Spleen (tissue), 7 donors: ENCODE data around the gene XYLT1.

Source experiments
- POLR2A ChIP-seq, 3 donors: fragments of 450-650 bp; IDR thresholded peaks; one replicate each; pipeline ENCODE4 v1.5.1; 2017; ENCODE audit warnings: antibody characterized with exemption in 3 of 3, mild to moderate bottlenecking in 1 of 3
- TF ChIP-seq, protein P1 (sequence below), 11 experiments: fragments of 200-600 bp in 7 of 11; fragments of 450-650 bp in 4 of 11; sonication (generic) in 4 of 11; IDR thresholded peaks in 8 of 11; conservative IDR thresholded peaks in 3 of 11; 1 replicate in 7 of 11; 2 replicates in 4 of 11; pipeline versions ENCODE4 v1.4.0 to v1.8.0; 2016 to 2021; ENCODE audit warnings: antibody characterized with exemption in 11 of 11, inconsistent platforms in 4 of 11, mild to moderate bottlenecking in 1 of 11
- donor health status: DM: no; HTN: no; CAD: no; lungs with moderate emphysema.
- donor health status: DM: no; HTN: no; CAD: no.
- donor health status: DM: no; HTN: no; CAD: no.

DNA sequence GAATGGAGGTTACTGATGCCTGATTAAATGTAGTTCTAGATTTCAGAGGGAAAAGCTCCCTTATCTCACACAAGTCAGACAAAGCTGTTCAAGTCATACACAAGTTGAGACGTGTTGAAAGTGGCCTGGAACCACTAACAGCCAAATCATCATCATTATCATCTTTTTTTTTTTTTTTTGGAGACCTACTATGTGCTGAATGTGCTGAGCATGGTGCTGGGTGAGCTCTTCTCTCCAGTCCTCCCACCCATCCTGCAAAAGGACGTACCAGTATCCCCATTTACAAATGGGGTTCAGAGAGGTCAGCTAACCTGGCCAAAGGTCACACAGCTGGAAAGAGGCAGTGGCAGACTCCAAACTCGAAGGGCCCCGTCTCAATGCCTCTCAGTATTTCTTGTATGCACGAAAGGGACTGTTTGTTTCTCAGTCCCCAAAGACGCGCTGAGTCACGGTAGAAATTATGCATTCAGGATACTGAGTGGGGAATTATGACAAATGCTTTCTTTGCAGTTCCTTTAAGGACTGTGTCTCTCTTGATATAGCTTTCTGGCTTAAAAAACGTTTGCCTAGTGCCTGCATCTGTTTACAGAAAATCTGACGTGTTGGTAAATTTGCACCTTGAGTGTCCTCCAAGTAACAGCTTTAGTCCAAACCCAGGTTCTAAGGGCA lies 235.5 kb downstream of the XYLT1 start:
- TF ChIP-seq, protein P1, sequence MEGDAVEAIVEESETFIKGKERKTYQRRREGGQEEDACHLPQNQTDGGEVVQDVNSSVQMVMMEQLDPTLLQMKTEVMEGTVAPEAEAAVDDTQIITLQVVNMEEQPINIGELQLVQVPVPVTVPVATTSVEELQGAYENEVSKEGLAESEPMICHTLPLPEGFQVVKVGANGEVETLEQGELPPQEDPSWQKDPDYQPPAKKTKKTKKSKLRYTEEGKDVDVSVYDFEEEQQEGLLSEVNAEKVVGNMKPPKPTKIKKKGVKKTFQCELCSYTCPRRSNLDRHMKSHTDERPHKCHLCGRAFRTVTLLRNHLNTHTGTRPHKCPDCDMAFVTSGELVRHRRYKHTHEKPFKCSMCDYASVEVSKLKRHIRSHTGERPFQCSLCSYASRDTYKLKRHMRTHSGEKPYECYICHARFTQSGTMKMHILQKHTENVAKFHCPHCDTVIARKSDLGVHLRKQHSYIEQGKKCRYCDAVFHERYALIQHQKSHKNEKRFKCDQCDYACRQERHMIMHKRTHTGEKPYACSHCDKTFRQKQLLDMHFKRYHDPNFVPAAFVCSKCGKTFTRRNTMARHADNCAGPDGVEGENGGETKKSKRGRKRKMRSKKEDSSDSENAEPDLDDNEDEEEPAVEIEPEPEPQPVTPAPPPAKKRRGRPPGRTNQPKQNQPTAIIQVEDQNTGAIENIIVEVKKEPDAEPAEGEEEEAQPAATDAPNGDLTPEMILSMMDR (IDR thresholded peaks at IDR 0.05 in 8 of 11, conservative IDR thresholded peaks at IDR 0.05 in 3 of 11): no peak
- no peak for TF ChIP-seq POLR2A (IDR thresholded peaks at IDR 0.05)
